Adrenal gland (tissue), 12 donors: Measurements from ENCODE around the gene WNT8A. TPM values are rescaled to one million over a fixed set of nuclear protein-coding genes. Genes with fewer than 3 reads are reported as not detected.

ENCODE experiments used
- DNase-seq, 7 donors: peaks; one replicate each; pipeline ENCODE4 v3.0.0-alpha.2; 2019 to 2020
- H3K27ac ChIP-seq, 5 donors: fragments of 200-600 bp; sonication (generic) in 4 of 5; 1 replicate in 3 of 5; 2 replicates in 2 of 5; pipeline versions ENCODE4 v1.5.1 to v1.8.0; 2016 to 2020; ENCODE audit warnings: mild to moderate bottlenecking in 1 of 5
- H3K27me3 ChIP-seq: fragments of 200-600 bp; 2 replicates; pipeline ENCODE4 v1.8.0; 2021
- H3K36me3 ChIP-seq, 2 donors: fragments of 200-600 bp; replicated peaks in 1 of 2; 1 replicate in 1 of 2; 2 replicates in 1 of 2; pipeline versions ENCODE4 v1.5.1 to v1.8.0; 2018 to 2022
- H3K4me1 ChIP-seq, 2 donors: fragments of 200-600 bp; replicated peaks in 1 of 2; 1 replicate in 1 of 2; 2 replicates in 1 of 2; pipeline versions ENCODE4 v1.5.1 to v1.8.0; 2018 to 2021
- H3K4me3 ChIP-seq, 4 donors: fragments of 200-600 bp; sonication (generic) in 3 of 4; one replicate each; pipeline ENCODE4 v1.5.1; 2016 to 2018
- H3K9me3 ChIP-seq, 3 donors: fragments of 200-600 bp; sonication (generic) in 1 of 3; replicated peaks in 1 of 3; 1 replicate in 2 of 3; 2 replicates in 1 of 3; pipeline versions ENCODE4 v1.5.1 to v1.8.0; 2016 to 2021
- POLR2A ChIP-seq, 2 donors: fragments of 450-650 bp; IDR thresholded peaks; one replicate each; pipeline ENCODE4 v1.6.1; 2017; ENCODE audit warnings: antibody characterized with exemption in 2 of 2, mild to moderate bottlenecking in 2 of 2, moderate library complexity in 1 of 2
- WGBS, 4 donors: extraction: QIAGEN DNeasy Blood & Tissue Kit in 2 of 4; methylation state at CpG; one replicate each; pipeline versions ENCODE4 v1.1.5 to v1.1.7; 2013 to 2017; 5-methylcytosine and 5-hydroxymethylcytosine counted together
- intact Hi-C, 2 donors: fragments of 100-400 bp; cut with DNase I; formaldehyde crosslinking; loops; one replicate each; pipeline versions ENCODE4 v1.14.1 to v1.15.0; 2022 to 2023
- polyA plus RNA-seq, 3 donors: library from polyadenylated mRNA; stranded (reverse); fragments of 200-250 nt in 2 of 3; fragments of 350-450 nt in 1 of 3; fragmentation: Illumina TruSeq in 1 of 3; extraction: RNeasy Lipid Tissue Mini Kit (QIAGEN cat#74804) in 1 of 3; gene quantifications; one replicate each; pipeline ENCODE4 v1.2.3, GENCODE V29; 2013 to 2014
- total RNA-seq, 9 donors: library from RNA; depleted of rRNA in 4 of 9; stranded (reverse); fragments of >200 nt in 4 of 9; fragments of 120-200 nt in 1 of 9; fragmentation: NEBNext Ultra II Directional in 1 of 9; extraction: Animal tissue kit (Norgen Biotek cat#: 25700) in 1 of 9; gene quantifications; one replicate each; pipeline versions ENCODE4 v1.1.0 to v1.2.4, GENCODE V29; 2013 to 2023
- TF ChIP-seq, protein P1 (sequence below), 6 experiments: fragments of 450-650 bp in 4 of 6; fragments of 200-600 bp in 2 of 6; sonication (generic) in 1 of 6; IDR thresholded peaks; 1 replicate in 5 of 6; 2 replicates in 1 of 6; pipeline versions ENCODE4 v1.5.1 to v1.8.0; 2016 to 2021; ENCODE audit warnings: antibody characterized with exemption in 6 of 6, mild to moderate bottlenecking in 2 of 6, moderate library complexity in 1 of 6
- donor health status: healthy with polysubstance abuse.
- donor health status: Bipolar disorder and iron deficiency.
- donor health status: DM: yes; HTN: yes; CAD: no.
- donor health status: DM: no; HTN: no; CAD: no.
- donor health status: DM: no; HTN: no; CAD: no.
- donor health status: DM: yes; HTN: yes; CAD: no.

Gene WNT8A
- total and polyA plus RNA-seq, 12 donors, result not detected

DNA sequence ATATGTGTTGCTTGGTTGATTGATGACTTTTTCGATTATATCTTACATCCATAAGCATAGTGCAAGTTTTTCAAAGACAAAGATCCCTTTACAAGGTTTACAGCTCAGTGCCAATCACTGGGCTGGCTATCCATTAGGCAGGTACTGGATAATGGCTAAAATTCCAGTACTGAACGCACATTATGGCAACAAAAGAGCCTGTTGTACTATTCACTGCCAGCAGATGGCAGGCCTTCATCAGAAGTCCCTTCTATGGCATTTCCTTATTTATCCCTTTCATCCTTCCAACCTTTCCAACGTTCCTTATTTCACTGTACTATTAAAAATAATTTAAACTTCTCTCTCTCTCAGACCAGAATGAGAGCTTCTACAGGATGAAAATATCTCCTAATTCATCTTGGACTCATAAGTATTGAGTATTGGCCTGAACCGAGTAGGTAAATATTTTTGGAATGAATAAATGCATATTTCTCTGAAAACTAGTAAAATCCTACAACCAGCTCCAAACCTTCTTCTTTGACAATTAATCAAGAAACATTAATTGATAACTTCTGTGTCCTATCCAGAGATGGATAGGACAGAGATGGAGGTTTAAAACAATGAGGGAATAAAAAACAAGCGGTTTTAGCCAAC is 6.7 kb upstream of the WNT8A start:
- Histone ChIP-seq H3K36me3 (no peaks in the 10 kb centered on the region), H3K4me1 (no peaks in the 10 kb centered on the region), H3K9me3 (no peaks in the 10 kb centered on the region), H3K27me3 (no peaks in the 10 kb centered on the region), H3K4me3 (no peak overlapping the region), H3K27ac (no peak overlapping the region)
- intact Hi-C loops, result no loop called here
- WGBS, 4 donors, result 28 to 33% (median 29%) methylated on average over 5 of the region's 5 CpGs
- DNase-seq, result peak; percentile 54 to 89 (median 66)
- TF ChIP-seq, protein P1, sequence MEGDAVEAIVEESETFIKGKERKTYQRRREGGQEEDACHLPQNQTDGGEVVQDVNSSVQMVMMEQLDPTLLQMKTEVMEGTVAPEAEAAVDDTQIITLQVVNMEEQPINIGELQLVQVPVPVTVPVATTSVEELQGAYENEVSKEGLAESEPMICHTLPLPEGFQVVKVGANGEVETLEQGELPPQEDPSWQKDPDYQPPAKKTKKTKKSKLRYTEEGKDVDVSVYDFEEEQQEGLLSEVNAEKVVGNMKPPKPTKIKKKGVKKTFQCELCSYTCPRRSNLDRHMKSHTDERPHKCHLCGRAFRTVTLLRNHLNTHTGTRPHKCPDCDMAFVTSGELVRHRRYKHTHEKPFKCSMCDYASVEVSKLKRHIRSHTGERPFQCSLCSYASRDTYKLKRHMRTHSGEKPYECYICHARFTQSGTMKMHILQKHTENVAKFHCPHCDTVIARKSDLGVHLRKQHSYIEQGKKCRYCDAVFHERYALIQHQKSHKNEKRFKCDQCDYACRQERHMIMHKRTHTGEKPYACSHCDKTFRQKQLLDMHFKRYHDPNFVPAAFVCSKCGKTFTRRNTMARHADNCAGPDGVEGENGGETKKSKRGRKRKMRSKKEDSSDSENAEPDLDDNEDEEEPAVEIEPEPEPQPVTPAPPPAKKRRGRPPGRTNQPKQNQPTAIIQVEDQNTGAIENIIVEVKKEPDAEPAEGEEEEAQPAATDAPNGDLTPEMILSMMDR (IDR thresholded peaks at IDR 0.05), result peak; percentile 79 to 91 (median 85)
- TF ChIP-seq POLR2A (IDR thresholded peaks at IDR 0.05), result no peak

DNA sequence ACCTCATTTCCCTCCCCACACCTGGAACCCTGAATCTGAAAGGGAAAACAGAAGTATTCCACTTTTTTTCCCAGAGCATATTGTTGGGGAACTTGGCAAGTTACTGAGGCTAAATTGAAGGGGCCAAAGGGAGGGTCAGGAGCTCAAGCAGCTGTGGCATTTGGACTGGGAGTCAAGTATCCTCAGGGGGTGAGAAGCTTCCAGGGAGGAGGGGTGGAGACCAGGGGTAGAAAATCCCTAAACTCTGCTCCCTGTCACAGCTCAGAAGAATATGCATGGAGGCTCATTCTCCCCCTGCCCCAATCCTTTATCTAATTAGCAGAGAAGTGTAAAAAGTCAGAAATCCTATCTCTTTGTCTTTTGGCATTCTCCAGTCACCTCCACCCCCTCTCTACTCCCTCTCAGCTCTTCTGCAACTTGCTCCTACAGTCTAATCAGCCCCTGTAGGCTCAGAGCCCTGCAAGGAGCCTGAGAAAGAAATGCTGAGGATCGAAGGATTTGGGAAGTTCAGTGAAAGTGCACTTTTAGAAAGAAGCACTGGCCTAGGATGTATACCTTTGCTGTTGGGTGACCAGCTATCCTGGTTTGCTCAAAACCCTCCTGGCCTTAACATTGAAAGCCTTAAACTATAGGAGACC is 5.7 kb upstream of the WNT8A start:
- 35 to 83% (median 52%) methylated on average over 1 of the region's 1 CpG for WGBS, 4 donors
- Histone ChIP-seq H3K27ac (no peak overlapping the region), H3K36me3 (no peaks in the 10 kb centered on the region), H3K27me3 (no peaks in the 10 kb centered on the region), H3K4me3 (no peak overlapping the region), H3K4me1 (no peaks in the 10 kb centered on the region), H3K9me3 (no peaks in the 10 kb centered on the region)
- intact Hi-C loops, result no loop called here
- no peak for DNase-seq
- TF ChIP-seq, protein P1 (IDR thresholded peaks at IDR 0.05), result no peak
- TF ChIP-seq POLR2A (IDR thresholded peaks at IDR 0.05), result no peak

DNA sequence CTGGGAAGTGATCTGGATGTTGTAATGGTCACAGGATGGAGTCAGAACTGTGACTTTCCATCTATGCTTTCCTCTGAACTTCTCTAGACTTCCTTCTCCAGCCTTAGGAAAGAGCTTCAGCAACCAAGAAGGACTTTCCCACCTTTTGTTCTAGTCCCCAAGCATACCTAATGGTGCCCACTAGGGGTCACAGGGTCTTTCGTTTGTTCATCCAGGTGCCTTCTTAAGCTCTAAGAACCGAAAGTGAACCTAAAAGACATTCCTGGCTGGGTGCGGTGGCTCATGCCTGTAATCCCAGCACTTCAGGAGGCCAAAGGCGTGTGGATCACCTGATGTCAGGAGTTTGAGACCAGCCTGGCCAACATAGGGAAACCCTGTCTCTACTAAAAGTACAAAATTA is 1.8 kb upstream of the WNT8A start:
- Histone ChIP-seq H3K36me3 (no peaks in the 10 kb centered on the region), H3K9me3 (no peaks in the 10 kb centered on the region), H3K4me3 (no peak overlapping the region), H3K27me3 (no peaks in the 10 kb centered on the region), H3K4me1 (no peaks in the 10 kb centered on the region), H3K27ac (no peak overlapping the region)
- WGBS, 4 donors, result 84 to 92% (median 90%) methylated on average over 4 of the region's 4 CpGs
- TF ChIP-seq POLR2A (IDR thresholded peaks at IDR 0.05), result no peak
- TF ChIP-seq, protein P1 (IDR thresholded peaks at IDR 0.05), result no peak
- DNase-seq, result no peak
- intact Hi-C loops, result loop anchor here (5.0 kb wide), 1 partner anchor 50 kb away; no protein-coding TSS in a partner anchor

DNA sequence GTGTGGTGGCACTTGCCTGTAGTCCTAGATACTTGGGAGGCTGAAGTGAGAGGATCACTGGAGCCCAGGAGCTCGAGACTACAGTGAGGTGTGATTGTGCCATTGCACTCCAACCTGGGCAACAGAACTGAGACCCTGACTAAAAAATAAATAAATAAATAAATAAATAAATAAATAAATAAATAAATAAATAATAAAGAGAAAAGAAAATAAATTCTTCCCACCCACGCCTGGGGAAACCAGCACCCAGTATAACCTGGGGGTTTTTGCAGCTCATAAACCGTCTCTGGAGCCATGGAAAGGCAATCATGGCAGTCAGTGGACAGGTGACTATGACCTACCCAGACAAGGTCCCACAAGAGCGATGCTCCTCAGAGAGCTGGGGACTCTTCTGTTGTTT is 7.9 kb downstream of the WNT8A start:
- no peaks in the 10 kb centered on the region for H3K9me3 ChIP-seq
- DNase-seq, result no peak
- intact Hi-C loops, result no loop called here
- no peak overlapping the region for H3K27ac ChIP-seq
- H3K36me3 ChIP-seq, result no peaks in the 10 kb centered on the region
- no peaks in the 10 kb centered on the region for H3K4me1 ChIP-seq
- H3K4me3 ChIP-seq, result no peak overlapping the region
- WGBS, 4 donors, result 83 to 90% (median 88%) methylated on average over 4 of the region's 4 CpGs
- no peaks in the 10 kb centered on the region for H3K27me3 ChIP-seq
- TF ChIP-seq, protein P1 (IDR thresholded peaks at IDR 0.05), result no peak
- TF ChIP-seq POLR2A (IDR thresholded peaks at IDR 0.05), result no peak
